Caco-2 (cell line): Measurements from ENCODE around the gene KSR2. TPM values are rescaled to one million over a fixed set of nuclear protein-coding genes. Genes with fewer than 3 reads are reported as not detected.

Experiments
- BruUV-seq: library from RNA; stranded (reverse); fragments of 400-500 nt; replicated peaks from 2 replicates; lab custom pipeline; 2021; lab: Mats Ljungman, UMichigan
- CTCF ChIA-PET: fragments of 300-600 bp; sonication (Branson Sonifier 250); formaldehyde crosslinking; loops from one replicate; lab custom pipeline; 2022; ENCODE audit warnings: antibody characterized with exemption; lab: Charles Lee
- POLR2A ChIA-PET: fragments of 300-600 bp; sonication (Branson Sonifier 250); formaldehyde crosslinking; loops from one replicate; lab custom pipeline; 2022; ENCODE audit warnings: antibody characterized with exemption; lab: Charles Lee
- DNase-seq, 2 experiments: peaks; one replicate each; pipeline versions ENCODE4 v3.0.0 to v3.0.0-alpha.2; 2020 to 2022
- H3K27me3 ChIP-seq: replicated peaks from 2 replicates; pipeline ENCODE4 v1.6.0; 2011; ENCODE audit warnings: low read length; ENCODE audit not compliant: control insufficient read depth, insufficient read depth
- H3K36me3 ChIP-seq: 2 replicates; pipeline ENCODE4 v1.5.1; 2011; ENCODE audit warnings: low read length; ENCODE audit not compliant: control insufficient read depth, insufficient read depth
- H3K4me1 ChIP-seq: fragments of 250-450 bp; sonication (Bioruptor Pico); 2 replicates; pipeline ENCODE4 v1.5.1; 2020; ENCODE audit warnings: mild to moderate bottlenecking
- H3K4me3 ChIP-seq: 2 replicates; pipeline ENCODE4 v1.5.1; 2011; ENCODE audit warnings: low read depth, mild to moderate bottlenecking, control low read depth, low read length
- H3K9me3 ChIP-seq: fragments of 250-450 bp; sonication (Bioruptor Pico); 2 replicates; pipeline ENCODE4 v1.5.1; 2020; ENCODE audit warnings: mild to moderate bottlenecking, moderate library complexity
- H3K27ac Mint-ChIP-seq: one replicate; pipeline ENCODE4 v1.8.0; 2022; ENCODE audit warnings: mixed read lengths; ENCODE audit not compliant: unreplicated experiment
- H3K27me3 Mint-ChIP-seq: one replicate; pipeline ENCODE4 v1.8.0; 2022; ENCODE audit warnings: mixed read lengths; ENCODE audit not compliant: insufficient read depth, unreplicated experiment
- H3K36me3 Mint-ChIP-seq: one replicate; pipeline ENCODE4 v1.8.0; 2022; ENCODE audit warnings: mild to moderate bottlenecking, mixed read lengths; ENCODE audit not compliant: insufficient read depth, unreplicated experiment
- H3K4me1 Mint-ChIP-seq: one replicate; pipeline ENCODE4 v1.8.0; 2022; ENCODE audit warnings: low read depth, mixed read lengths; ENCODE audit not compliant: unreplicated experiment
- H3K4me3 Mint-ChIP-seq: one replicate; pipeline ENCODE4 v1.8.0; 2022; ENCODE audit warnings: mild to moderate bottlenecking, moderate library complexity, mixed read lengths; ENCODE audit not compliant: unreplicated experiment
- H3K9me3 Mint-ChIP-seq: one replicate; pipeline ENCODE4 v1.8.0; 2022; ENCODE audit warnings: mixed read lengths; ENCODE audit not compliant: unreplicated experiment
- CTCF ChIP-seq, 2 experiments: fragments of 200-600 bp in 1 of 2; IDR thresholded peaks; 1 replicate in 1 of 2; 2 replicates in 1 of 2; pipeline versions ENCODE4 v1.5.1 to v1.8.0; 2011 to 2022; ENCODE audit warnings: antibody characterized with exemption in 1 of 2, control low read depth in 1 of 2, inconsistent platforms in 1 of 2, low read depth in 1 of 2, low read length in 1 of 2, mild to moderate bottlenecking in 1 of 2, moderate library complexity in 1 of 2; ENCODE audit not compliant: insufficient read depth in 1 of 2, severe bottlenecking in 1 of 2, unreplicated experiment in 1 of 2
- intact Hi-C: fragments of 100-400 bp; cut with micrococcal nuclease; formaldehyde crosslinking; loops from one replicate; pipeline ENCODE4 v1.10.0; 2022; ENCODE audit not compliant: unreplicated experiment
- total RNA-seq: library from RNA; stranded (reverse); gene quantifications from 2 replicates; pipeline ENCODE4 v1.2.3, GENCODE V29; 2022

The KSR2 gene
- total RNA-seq, 1 experiment from 2014 or later = 0.66 TPM

- Mint-ChIP-seq H3K36me3 (no peaks in the 10 kb centered on the region), H3K4me3 (no peak overlapping the region), H3K27ac (no peak overlapping the region), H3K4me1 (no peaks in the 10 kb centered on the region), H3K9me3 (no peaks in the 10 kb centered on the region), H3K27me3 (no peaks in the 10 kb centered on the region)
- intact Hi-C loops = no loop called here
- Histone ChIP-seq H3K27me3 (no peaks in the 10 kb centered on the region), H3K4me3 (no peak overlapping the region), H3K9me3 (no peaks in the 10 kb centered on the region), H3K4me1 (no peaks in the 10 kb centered on the region), H3K36me3 (no peaks in the 10 kb centered on the region)
- no TSS peak for BruUV-seq
- no peak for DNase-seq
- POLR2A ChIA-PET = no interaction called here
- CTCF ChIA-PET = no interaction called here
- TF ChIP-seq CTCF (IDR thresholded peaks at IDR 0.05; ENCODE audit: insufficient read depth in 1 of 2, low read depth in 1 of 2, low read length in 1 of 2, severe bottlenecking in 1 of 2, unreplicated experiment in 1 of 2) = no peak
These were observed 534.9 kb downstream of the KSR2 start for GRCh38 chr12:117433878-117434277.

GRCh38 chr12:117430246-117430645 is 538.5 kb downstream of the KSR2 start:
- DNase-seq = no peak
- Mint-ChIP-seq H3K4me1 (no peaks in the 10 kb centered on the region), H3K27me3 (no peaks in the 10 kb centered on the region), H3K36me3 (no peaks in the 10 kb centered on the region), H3K9me3 (no peaks in the 10 kb centered on the region), H3K4me3 (no peak overlapping the region), H3K27ac (no peak overlapping the region)
- CTCF ChIA-PET = no interaction called here
- Histone ChIP-seq H3K9me3 (peaks cover 3% of the 10 kb centered on the region; the same call in 1 of the 2 replicates), H3K27me3 (no peaks in the 10 kb centered on the region), H3K4me3 (no peak overlapping the region), H3K4me1 (no peaks in the 10 kb centered on the region), H3K36me3 (no peaks in the 10 kb centered on the region)
- TF ChIP-seq CTCF (IDR thresholded peaks at IDR 0.05; ENCODE audit: insufficient read depth in 1 of 2, low read depth in 1 of 2, low read length in 1 of 2, severe bottlenecking in 1 of 2, unreplicated experiment in 1 of 2) = no peak
- POLR2A ChIA-PET = interaction anchor here (0.6 kb wide), 1 partner anchor 13 kb away, joined by 3 read pairs; no protein-coding TSS in a partner anchor
- no TSS peak for BruUV-seq
- intact Hi-C loops = no loop called here

GRCh38 chr12:117427211-117427610 is 541.6 kb downstream of the KSR2 start:
- CTCF ChIA-PET = interaction anchor here (1.2 kb wide), 1 partner anchor 161 kb away, joined by 3 read pairs; no protein-coding TSS in a partner anchor
- BruUV-seq = no TSS peak
- Histone ChIP-seq H3K4me1 (no peaks in the 10 kb centered on the region), H3K9me3 (peaks cover 3% of the 10 kb centered on the region; the same call in 1 of the 2 replicates), H3K4me3 (no peak overlapping the region), H3K36me3 (no peaks in the 10 kb centered on the region), H3K27me3 (no peaks in the 10 kb centered on the region)
- no peak overlapping the region for H3K4me3 Mint-ChIP-seq
- no peaks in the 10 kb centered on the region for H3K9me3 Mint-ChIP-seq
- H3K4me1 Mint-ChIP-seq = no peaks in the 10 kb centered on the region
- H3K27me3 Mint-ChIP-seq = peaks cover 4% of the 10 kb centered on the region
- no peak for DNase-seq
- H3K36me3 Mint-ChIP-seq = peaks cover 6% of the 10 kb centered on the region
- no peak overlapping the region for H3K27ac Mint-ChIP-seq
- POLR2A ChIA-PET = no interaction called here
- no peak for TF ChIP-seq CTCF (IDR thresholded peaks at IDR 0.05; ENCODE audit: insufficient read depth in 1 of 2, low read depth in 1 of 2, low read length in 1 of 2, severe bottlenecking in 1 of 2, unreplicated experiment in 1 of 2)
- intact Hi-C loops = no loop called here
